Adrenal gland (tissue), 12 donors: ENCODE results near the gene TTYH3. TPM values are rescaled to one million over a fixed set of nuclear protein-coding genes. Genes with fewer than 3 reads are reported as not detected.
A peak's percentile ranks its signal among the peaks of the same experiment; 100 is the strongest.

Experiments used
- DNase-seq, 7 donors: peaks; one replicate each; pipeline ENCODE4 v3.0.0-alpha.2; 2019 to 2020
- H3K27ac ChIP-seq, 5 donors: fragments of 200-600 bp; sonication (generic) in 4 of 5; 1 replicate in 3 of 5; 2 replicates in 2 of 5; pipeline versions ENCODE4 v1.5.1 to v1.8.0; 2016 to 2020; ENCODE audit warnings: mild to moderate bottlenecking in 1 of 5
- H3K27me3 ChIP-seq: fragments of 200-600 bp; 2 replicates; pipeline ENCODE4 v1.8.0; 2021
- H3K36me3 ChIP-seq, 2 donors: fragments of 200-600 bp; replicated peaks in 1 of 2; 1 replicate in 1 of 2; 2 replicates in 1 of 2; pipeline versions ENCODE4 v1.5.1 to v1.8.0; 2018 to 2022
- H3K4me1 ChIP-seq, 2 donors: fragments of 200-600 bp; replicated peaks in 1 of 2; 1 replicate in 1 of 2; 2 replicates in 1 of 2; pipeline versions ENCODE4 v1.5.1 to v1.8.0; 2018 to 2021
- H3K4me3 ChIP-seq, 4 donors: fragments of 200-600 bp; sonication (generic) in 3 of 4; one replicate each; pipeline ENCODE4 v1.5.1; 2016 to 2018
- H3K9me3 ChIP-seq, 3 donors: fragments of 200-600 bp; sonication (generic) in 1 of 3; replicated peaks in 1 of 3; 1 replicate in 2 of 3; 2 replicates in 1 of 3; pipeline versions ENCODE4 v1.5.1 to v1.8.0; 2016 to 2021
- CTCF ChIP-seq, 6 experiments: fragments of 450-650 bp in 4 of 6; fragments of 200-600 bp in 2 of 6; sonication (generic) in 1 of 6; IDR thresholded peaks; 1 replicate in 5 of 6; 2 replicates in 1 of 6; pipeline versions ENCODE4 v1.5.1 to v1.8.0; 2016 to 2021; ENCODE audit warnings: antibody characterized with exemption in 6 of 6, mild to moderate bottlenecking in 2 of 6, moderate library complexity in 1 of 6
- POLR2A ChIP-seq, 2 donors: fragments of 450-650 bp; IDR thresholded peaks; one replicate each; pipeline ENCODE4 v1.6.1; 2017; ENCODE audit warnings: antibody characterized with exemption in 2 of 2, mild to moderate bottlenecking in 2 of 2, moderate library complexity in 1 of 2
- WGBS, 4 donors: extraction: QIAGEN DNeasy Blood & Tissue Kit in 2 of 4; methylation state at CpG; one replicate each; pipeline versions ENCODE4 v1.1.5 to v1.1.7; 2013 to 2017; 5-methylcytosine and 5-hydroxymethylcytosine counted together
- intact Hi-C, 2 donors: fragments of 100-400 bp; cut with DNase I; formaldehyde crosslinking; loops; one replicate each; pipeline versions ENCODE4 v1.14.1 to v1.15.0; 2022 to 2023
- polyA plus RNA-seq, 3 donors: library from polyadenylated mRNA; stranded (reverse); fragments of 200-250 nt in 2 of 3; fragments of 350-450 nt in 1 of 3; fragmentation: Illumina TruSeq in 1 of 3; extraction: RNeasy Lipid Tissue Mini Kit (QIAGEN cat#74804) in 1 of 3; gene quantifications; one replicate each; pipeline ENCODE4 v1.2.3, GENCODE V29; 2013 to 2014
- total RNA-seq, 9 donors: library from RNA; depleted of rRNA in 4 of 9; stranded (reverse); fragments of >200 nt in 4 of 9; fragments of 120-200 nt in 1 of 9; fragmentation: NEBNext Ultra II Directional in 1 of 9; extraction: Animal tissue kit (Norgen Biotek cat#: 25700) in 1 of 9; gene quantifications; one replicate each; pipeline versions ENCODE4 v1.1.0 to v1.2.4, GENCODE V29; 2013 to 2023
- donor health status: healthy with polysubstance abuse.
- donor health status: Bipolar disorder and iron deficiency.
- donor health status: DM: yes; HTN: yes; CAD: no.
- donor health status: DM: no; HTN: no; CAD: no.
- donor health status: DM: no; HTN: no; CAD: no.
- donor health status: DM: yes; HTN: yes; CAD: no.

Gene TTYH3
- total and polyA plus RNA-seq, 12 donors = 5.2 to 86.3 (median 53.2) TPM

DNA sequence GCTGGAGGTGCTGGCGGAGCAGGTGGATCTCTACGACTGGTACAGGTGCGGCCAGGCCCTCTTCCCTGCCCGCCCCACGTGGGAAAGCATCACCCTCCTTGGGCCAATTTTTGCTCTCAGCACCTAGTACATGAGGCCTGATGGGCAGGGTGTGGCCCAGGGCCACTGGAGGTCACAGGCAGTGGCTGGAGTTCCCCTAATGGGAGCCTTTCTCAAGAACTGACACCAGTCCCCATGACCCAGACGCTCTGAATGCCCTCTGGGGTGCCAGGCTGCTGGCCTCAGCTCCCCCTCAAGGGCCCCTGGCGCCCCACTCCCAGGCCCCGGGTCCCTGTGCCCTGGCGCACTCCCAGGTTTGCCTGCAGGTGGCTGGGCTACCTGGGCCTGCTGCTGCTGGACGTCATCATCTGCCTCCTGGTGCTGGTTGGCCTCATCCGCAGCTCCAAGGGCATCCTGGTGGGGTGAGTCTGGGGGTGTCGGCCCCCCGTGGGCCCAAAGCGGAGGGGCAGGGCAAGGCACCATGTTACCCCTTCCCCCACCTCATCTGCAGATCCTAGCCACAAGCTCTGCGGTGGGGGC is 15.9 kb downstream of the TTYH3 start:
- Histone ChIP-seq H3K9me3 (no peaks in the 10 kb centered on the region), H3K36me3 (peaks cover 0 to 35% of the 10 kb centered on the region in 2 donors), H3K4me3 (no peak overlapping the region), H3K27me3 (no peaks in the 10 kb centered on the region), H3K4me1 (peaks cover 0 to 18% of the 10 kb centered on the region in 2 donors), H3K27ac (no peak overlapping the region)
- peak in 1 of 7 donors; percentile 23 for DNase-seq
- intact Hi-C loops = no loop called here
- TF ChIP-seq CTCF (IDR thresholded peaks at IDR 0.05) (no peak), POLR2A (IDR thresholded peaks at IDR 0.05) (no peak)
- WGBS, 4 donors = 87 to 92% (median 89%) methylated on average over 5 to 15 of the region's 15 CpGs

DNA sequence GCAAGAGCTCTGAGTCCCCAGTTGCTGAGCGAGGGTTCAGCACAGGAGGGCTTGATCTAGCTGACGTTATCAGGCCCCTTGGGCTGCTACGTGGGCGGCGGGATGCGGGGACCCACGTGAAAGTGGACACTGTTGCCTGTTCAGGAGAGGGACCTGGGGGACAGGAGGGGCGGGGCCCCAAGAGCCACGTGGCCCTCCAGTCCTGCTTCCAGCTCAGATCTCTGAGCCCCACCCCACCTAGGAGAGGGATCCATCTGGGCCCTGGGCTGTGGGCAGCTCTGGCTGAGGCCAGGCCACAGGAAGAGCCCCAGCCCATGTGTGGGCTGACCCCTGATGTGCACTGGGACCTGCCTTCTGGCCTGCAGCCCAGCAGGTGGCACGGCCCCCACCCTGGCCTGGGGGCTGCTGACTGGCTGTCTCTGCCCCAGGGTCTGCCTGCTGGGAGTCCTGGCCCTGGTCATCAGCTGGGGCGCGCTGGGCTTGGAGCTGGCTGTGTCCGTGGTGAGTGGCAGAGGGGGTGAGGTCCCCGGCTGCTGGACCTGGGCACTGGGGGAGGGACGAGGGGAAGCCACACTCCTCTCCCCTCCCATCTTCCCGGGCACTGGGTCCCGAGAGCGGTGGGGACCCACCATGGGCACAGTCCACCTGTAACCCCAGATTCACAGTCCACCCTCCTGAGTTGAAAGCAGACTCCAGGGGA is 17.5 kb downstream of the TTYH3 start:
- Histone ChIP-seq H3K36me3 (peaks cover 0 to 35% of the 10 kb centered on the region in 2 donors), H3K27ac (no peak overlapping the region), H3K27me3 (no peaks in the 10 kb centered on the region), H3K4me3 (no peak overlapping the region), H3K9me3 (no peaks in the 10 kb centered on the region), H3K4me1 (peaks cover 0 to 12% of the 10 kb centered on the region in 2 donors)
- DNase-seq = peak in 1 of 7 donors; percentile 22
- intact Hi-C loops = no loop called here
- WGBS, 4 donors = 87 to 90% (median 89%) methylated on average over 1 to 18 of the region's 18 CpGs
- TF ChIP-seq POLR2A (IDR thresholded peaks at IDR 0.05) (no peak), CTCF (IDR thresholded peaks at IDR 0.05) (no peak)

- Histone ChIP-seq H3K27ac (no peak overlapping the region), H3K36me3 (peaks cover 0 to 35% of the 10 kb centered on the region in 2 donors), H3K4me3 (no peak overlapping the region), H3K9me3 (no peaks in the 10 kb centered on the region), H3K4me1 (peaks cover 0 to 6% of the 10 kb centered on the region in 2 donors), H3K27me3 (no peaks in the 10 kb centered on the region)
- no peak for TF ChIP-seq POLR2A (IDR thresholded peaks at IDR 0.05)
- no peak for TF ChIP-seq CTCF (IDR thresholded peaks at IDR 0.05)
- WGBS, 4 donors = 92 to 100% (median 95%) methylated on average over 5 to 11 of the region's 11 CpGs
- intact Hi-C loops = no loop called here
- no peak for DNase-seq
These were observed 18.2 kb downstream of the TTYH3 start for GRCh38 chr7:2649991-2650390.

GRCh38 chr7:2650451-2650850 is 18.7 kb downstream of the TTYH3 start:
- H3K36me3 ChIP-seq = peaks cover 0 to 35% of the 10 kb centered on the region in 2 donors
- peaks cover 0 to 1% of the 10 kb centered on the region in 2 donors for H3K4me1 ChIP-seq
- no peak for DNase-seq
- WGBS, 4 donors = 65 to 90% (median 80%) methylated on average over 8 of the region's 8 CpGs
- TF ChIP-seq CTCF (IDR thresholded peaks at IDR 0.05) (no peak), POLR2A (IDR thresholded peaks at IDR 0.05) (no peak)
- no peaks in the 10 kb centered on the region for H3K27me3 ChIP-seq
- no peak overlapping the region for H3K27ac ChIP-seq
- no peaks in the 10 kb centered on the region for H3K9me3 ChIP-seq
- H3K4me3 ChIP-seq = no peak overlapping the region
- intact Hi-C loops = no loop called here
